Stimulated activated CD4-positive, alpha-beta T cell treated with anti-CD3 and anti-CD28 coated beads, Interleukin-1b, Interleukin-23, amount 100 ng/mL, for 24 hours (primary cell): ENCODE results near the gene TBL3.
"Not testable (repeated sequence)": the region's sequence is repeated elsewhere in the genome, so short reads cannot be mapped to it uniquely, and the experiment has no call there.

Experiments used
- DNase-seq, 4 experiments: peaks; one replicate each; pipeline ENCODE4 v3.0.0-alpha.2; 2020; ENCODE audit warnings: low read depth in 4 of 4, low spot score in 1 of 4

Gene TBL3

DNA sequence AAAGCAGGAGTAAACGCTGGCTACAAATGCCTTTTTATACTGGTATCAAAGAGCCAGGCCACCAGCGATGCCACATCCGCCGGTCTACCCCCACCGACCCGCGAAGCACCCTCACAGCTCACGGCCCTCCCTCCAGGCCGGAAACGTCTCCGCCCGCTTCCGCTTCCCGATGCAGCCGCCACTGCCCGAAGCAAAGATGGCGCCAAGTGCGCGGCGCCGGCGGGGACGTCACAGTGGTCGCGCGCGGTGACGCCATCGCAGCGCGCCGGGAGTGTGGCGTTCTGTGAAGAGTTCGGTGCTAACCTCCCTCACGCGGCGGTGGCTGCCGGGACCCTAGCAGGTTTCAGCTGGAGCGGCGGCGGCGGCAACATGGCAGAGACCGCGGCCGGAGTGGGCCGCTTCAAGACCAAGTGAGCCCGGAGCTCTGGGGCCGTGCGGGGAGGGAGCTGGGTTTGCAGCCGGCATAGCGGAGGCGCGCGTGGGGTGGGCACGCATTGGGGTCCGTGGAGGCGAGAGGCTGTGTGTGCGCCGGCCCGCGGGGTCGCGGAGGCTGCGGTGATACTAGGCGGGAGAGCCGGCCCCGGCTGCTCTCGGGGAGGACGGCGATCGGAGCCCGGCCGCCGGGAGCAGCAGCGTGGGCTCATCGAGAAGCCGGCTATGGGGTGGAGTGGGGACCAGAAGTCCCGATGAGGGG, at the start of gene TBL3:
Gene TBL3, plus strand, starts transcription at position 258 of the 694 bp plus-strand sequence. Its CDS starts 112 bp downstream, at position 370.
- peak; percentile 84 to 94 (median 92) for DNase-seq

DNA sequence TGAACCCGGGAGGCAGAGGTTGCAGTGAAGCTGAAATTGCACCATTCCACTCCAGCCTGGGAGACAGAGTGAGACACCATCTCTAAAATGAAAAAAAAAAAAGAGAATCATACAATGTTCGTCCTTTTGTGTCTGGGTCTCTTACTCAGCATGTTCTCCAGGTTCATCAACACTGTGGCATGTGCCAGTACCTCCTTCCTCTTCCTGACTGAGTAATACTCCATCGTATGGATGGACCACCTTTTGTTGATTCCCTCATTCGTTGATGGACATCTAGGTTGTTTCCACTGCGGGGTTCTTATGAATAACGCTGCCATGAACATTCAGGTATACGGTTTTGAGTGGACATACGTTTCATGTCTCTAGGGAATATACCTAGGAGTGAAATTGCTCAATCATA, 49.5 kb upstream of the TBL3 start:
- no peak for DNase-seq

DNA sequence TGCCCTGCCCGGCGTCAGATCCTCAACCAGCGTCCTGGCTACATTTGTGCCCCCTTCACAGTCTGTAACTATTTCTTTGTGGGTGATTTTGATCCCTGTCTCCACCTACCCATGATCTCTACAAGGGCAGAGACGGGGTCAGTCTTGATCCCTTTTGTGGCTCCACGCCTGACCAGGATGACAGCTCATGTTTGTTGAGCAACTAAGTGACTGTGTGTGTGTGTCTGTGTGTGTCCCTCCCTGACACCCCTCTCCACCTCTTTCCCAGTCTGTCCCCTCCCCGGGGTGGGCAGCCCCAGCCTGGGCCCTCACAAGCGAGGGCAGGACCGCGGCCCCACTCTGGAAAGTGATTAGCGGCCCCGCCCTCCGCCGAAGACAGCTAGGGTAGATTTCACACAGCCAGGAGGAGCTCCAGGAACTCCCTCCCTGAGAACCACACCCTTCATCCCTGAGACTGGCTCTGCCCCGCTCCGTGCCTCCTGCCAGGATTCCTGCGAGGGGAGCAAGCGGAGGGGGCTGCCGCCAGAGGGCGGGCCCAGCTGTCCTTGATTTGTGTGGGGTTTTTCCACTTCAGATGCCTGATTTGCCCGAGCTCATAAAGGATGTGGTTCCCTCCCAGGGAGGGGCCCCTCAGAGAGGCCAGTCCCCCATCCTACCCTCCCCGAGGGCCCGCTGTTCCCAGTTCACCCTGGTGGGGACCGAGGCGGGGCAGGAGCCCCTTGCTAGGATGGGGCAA, 48.4 kb upstream of the TBL3 start:
- DNase-seq, result no peak

DNA sequence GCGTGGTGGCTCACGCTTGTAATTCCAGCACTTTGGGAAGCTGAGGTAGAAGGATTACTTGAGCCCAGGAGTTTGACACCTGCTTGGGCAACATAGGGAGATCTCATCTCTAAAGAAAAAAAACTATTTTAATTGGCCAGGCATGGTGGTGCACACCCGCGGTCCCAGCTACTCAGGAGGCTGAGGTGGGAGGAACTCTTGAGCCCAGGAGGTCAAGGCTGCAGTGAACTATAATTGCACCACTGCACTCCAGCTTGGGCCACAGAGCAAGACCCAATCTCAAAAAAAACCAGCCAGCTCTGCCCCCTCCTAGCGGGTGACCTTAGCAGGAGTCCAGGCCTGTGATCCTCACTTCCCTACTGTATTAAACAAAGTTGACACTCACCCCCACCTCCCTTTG, 47.8 kb upstream of the TBL3 start:
- no peak for DNase-seq

DNA sequence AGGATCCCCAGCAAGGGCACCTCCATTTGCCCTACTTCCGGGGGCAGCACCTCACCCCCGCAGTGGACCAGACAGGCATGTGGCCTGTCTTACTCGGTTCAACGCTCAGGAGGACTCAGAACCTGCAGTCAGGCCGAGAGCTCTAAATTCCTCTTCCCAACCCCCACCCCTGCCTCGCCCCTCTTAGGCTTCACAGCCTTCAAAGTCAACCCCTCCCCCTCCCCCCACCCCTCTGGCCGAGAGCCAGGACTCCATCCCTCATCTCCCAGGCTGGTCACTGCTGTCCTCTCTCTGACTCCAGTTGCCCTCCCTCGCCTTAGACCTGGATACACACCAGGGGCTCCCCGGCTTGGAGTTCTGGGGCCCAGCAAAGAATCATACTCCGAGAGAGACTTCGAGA, 45.6 kb upstream of the TBL3 start:
- no peak for DNase-seq

DNA sequence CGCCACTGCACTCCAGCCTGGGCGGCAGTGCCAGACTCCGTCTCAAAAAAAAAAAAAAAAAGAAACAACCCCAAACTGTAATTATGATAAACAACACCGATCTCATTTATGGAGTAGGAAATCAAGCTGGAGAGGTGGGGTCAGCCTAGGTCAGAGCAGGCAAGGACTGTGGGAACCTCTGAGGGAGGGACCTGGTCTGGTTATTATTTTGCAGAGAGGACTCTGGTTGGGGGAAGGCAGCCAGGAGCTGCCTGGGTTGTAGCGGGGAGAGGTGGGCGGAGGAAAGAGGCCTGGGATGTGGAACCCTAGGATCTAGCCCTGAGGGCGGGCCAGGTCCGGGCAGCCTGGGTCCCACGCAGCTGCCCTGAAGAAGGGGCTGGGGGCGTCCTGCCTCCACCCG, 42.7 kb upstream of the TBL3 start:
- DNase-seq, result no peak

DNA sequence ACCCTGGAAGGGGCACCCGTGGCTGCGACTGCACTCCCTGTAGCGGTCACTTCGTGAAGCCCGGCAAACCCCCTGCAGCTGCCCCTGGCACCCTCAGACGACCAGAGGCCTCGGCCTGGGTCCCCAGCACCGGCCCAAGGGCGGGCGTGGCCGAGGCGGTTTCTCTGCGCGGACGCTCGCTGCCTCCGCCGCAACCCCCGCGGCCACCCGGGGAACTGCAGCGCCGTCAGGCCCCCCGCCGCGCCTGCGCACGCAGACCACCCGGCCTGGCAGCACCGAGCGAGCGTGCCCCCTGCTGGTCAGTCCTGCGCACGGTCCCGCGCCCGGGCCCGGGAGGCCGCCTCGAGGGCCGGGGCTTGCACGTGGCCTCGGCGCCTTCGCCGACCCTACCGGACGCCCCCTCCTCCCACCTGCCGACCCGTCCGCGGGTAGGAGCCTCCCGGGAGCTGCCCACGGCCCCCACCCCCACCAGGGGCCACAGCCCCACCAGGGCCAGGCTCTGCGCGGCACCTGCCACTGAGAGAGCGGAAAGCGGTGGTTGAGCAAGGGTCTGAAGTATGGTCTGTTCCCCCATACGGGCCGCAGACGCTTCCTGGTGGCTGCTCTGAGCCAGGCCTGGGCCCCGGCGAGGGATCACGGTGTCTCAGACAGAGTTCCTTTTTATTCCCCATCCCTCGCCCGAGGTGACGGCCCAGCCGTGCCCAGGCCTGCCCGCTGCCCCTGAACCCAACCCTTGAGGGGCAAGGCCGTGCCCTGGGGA, 42.1 kb upstream of the TBL3 start:
- peak; percentile 88 to 97 (median 92) for DNase-seq

DNA sequence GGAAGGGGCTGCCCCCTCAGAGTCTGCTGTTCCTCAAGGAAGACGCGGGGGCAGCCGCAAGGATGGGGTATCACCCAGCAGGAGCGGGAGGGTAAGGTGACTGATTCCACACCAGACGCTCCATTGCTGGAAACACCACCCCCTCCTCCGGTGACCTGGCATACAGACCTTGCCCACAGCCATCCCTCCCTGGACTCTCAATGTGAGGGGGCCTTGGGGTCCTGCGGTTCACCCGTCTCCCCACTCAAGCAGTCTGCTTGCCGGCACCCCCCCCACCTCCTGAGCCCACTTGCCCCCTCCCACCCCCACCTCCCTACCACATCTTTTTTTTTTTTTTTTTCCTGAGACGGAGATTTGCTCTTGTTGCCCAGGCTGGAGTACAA, 41.5 kb upstream of the TBL3 start:
- DNase-seq, result no peak

DNA sequence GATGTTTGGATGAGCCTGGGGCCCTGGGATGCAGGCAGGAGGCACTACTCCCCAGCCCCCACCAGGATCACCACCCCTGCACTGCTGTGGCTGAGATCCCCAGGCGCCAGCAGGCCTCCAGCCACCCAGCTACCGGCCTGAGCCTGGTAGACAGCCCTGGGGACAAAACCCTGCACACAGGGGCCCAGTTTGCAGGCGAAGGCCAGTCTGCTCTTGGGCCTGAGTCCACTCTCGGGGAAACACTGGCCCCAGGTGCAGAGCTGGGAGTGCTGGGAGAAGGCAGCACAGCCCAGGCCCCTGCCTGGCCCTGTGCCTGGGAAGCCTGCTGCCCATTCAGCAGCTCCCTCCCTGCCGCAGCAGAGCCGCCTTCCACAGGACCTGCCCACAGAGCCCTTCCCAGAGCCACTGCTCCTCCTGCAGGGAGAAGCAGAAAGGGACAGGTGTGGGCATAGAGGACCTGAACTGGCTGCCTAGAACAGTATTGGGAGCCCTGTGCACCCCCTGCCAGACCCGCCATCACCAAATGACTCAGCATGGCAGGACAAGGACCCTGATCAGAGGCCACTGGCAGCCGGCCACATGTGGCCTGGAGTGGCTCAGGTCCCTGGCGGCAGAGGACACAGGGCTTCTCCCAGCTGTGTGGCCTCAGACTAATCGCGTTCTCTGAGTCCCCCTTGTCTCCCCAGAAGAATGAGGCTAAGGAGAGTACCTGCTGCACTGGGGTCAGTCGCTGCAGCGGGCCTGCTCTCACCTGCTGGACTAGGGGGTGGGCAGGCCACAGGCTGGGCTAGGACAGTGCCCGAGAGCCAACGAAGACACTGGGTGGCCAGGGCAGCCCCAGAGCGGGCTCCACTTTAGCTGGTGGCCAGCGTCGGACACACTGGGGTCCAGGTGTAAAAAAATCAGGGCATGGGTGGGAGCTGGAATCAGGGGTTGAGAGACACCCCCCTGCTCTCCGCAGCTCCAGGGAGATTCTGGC, 39.5 kb upstream of the TBL3 start:
- no peak for DNase-seq

DNA sequence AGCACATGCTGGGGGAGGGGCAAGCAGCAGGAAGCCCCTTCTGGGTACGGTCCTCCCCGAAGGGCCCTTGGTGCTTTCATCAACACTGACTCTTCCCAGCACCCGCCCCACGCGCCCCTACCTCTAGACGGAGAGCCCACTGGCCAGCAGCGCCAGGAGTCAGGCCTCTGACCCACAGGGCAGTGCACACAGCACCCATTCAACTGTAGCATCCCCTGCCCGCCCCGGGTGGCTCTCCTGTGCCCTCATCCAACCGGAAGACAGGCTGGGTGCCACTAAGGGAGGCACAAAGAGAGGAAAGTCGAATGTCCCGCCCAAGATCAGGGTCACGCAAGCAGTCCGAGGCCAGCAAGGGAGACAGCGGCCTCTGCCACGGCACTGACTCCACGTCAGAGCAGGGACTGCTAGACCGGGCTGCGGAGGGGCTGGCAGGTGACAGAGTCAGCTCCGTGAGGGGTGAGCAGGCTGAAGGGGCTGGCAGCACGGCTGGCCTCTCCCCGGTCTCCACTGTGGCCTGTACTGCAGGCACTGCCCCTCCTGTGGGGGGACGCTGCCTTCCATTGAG, 38.7 kb upstream of the TBL3 start:
- no peak for DNase-seq

DNA sequence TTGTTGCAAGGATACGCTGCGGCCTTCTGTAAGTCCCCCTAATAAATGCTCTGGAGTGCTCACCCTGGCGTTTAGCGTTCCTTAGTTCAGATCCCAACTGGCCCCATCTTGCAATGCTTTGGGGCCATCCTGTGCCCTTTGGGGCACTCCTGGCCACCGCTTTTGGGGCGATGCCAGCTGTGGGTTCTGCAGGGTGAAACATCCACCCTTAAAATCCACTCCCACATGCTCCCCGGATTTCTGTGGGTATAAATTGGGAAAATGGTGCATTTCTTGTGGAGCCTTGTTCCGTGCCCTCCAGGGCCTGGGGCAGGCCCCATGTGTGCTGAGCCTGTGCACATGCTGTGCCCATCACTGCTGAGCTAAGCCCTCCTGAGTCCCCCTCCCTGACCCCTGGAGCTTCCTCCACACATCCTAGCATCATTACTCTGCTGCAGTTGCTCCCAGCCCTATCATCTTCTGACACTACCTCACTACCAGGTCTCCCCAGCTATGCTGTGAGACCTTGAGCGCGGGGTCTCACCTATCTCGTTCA, 34.8 kb upstream of the TBL3 start:
- DNase-seq, result no peak

DNA sequence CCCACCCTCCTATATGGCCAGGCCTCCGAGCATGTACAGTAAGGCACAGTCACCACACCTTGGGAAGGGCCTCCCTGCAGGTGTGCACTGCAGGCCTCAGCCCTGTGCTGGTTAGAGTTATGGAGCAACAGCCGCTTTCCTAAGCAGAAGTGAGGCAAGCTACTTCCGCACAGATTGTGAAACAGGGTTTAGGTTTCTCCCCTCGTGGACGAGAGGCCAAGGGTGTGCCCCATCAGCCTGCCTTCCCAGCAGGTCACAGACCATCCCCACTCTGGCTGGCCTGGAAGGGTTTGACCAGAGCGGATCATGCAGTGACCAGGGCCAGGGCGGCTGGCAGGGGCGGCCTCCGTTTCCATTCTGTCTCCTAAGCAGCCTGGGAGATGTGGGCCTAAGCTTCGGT, 33.5 kb upstream of the TBL3 start:
- DNase-seq, result no peak

DNA sequence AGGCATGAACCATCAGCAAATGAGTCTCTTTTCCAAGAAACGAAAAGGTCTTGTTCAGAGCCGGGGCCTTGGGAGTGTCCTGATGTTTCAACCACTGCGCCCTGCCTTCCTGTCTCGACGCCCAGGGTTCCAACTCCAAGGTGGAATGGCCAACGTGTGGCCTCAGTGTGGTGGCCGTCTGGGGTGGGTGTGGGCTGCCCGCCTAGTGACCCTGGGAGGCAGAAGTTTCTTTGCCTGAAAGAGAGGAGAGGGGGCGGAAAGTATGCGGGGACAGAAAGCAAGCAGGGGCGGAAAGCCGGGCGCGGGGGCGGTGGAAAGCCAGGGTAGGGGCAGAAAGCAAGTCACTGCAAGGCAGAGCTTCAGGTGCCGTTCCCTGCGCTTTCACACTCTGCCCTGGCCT, 32.9 kb upstream of the TBL3 start:
- DNase-seq, result no peak

DNA sequence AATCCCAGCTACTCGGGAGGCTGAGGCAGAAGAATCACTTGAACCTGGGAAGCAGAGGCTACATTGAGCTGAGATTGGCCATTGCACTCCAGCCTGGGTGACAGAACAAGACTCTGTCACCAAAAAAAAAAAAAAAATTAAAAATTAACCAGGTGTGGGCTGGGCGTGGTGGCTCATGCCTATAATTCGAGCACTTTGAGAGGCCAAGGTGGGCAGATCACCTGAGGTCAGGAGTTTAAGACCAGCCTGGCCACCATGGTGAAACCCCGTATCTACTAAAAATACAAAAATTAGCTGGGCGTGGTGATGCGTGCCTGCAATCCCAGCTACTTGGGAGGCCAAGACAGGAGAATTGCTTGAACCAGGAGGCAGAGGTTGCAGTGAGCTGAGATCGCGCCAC, 32.0 kb upstream of the TBL3 start:
- not testable (repeated sequence) for DNase-seq

DNA sequence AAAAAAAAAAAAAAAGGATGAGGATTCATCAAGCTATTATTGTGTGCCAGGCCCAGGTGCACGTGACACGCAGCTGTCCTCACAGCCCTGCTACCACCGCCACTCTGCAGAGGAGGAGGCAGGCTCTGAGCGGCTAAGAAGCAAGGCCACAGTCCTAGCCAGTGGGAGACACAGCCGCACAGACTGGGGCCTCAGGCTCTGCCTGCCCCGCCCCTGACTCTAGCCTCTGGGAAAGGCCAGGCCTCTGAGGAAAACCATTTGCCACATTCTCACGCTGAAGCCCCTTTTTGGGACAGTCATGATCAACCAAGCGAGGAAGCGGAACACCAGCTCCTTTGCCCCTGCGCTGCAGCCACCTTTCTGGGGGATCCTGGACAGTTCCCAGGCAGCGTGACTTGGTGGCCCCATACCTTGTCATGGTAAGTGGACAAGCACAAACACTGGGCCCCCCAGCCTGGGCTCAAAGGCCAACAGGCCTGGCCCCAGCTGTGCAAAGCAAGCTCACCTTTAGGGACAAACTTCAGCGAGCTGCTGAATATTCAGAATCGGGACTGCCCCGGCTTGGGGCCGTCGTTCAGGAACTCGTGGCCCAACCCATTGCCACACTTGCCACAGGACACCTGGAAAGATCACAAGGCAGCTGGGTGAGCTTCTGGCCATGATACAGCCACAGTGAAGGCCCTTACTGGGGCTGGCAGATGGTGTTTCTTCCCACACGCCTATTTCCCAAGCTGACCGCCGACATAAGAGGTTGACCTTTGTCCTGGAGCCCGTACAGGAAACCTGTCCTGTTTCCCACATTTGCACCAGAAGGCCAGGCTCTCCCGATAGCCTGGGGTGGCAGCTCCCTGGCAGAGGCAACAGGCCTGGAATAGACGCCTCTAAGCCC, 31.3 kb upstream of the TBL3 start:
- no peak for DNase-seq

DNA sequence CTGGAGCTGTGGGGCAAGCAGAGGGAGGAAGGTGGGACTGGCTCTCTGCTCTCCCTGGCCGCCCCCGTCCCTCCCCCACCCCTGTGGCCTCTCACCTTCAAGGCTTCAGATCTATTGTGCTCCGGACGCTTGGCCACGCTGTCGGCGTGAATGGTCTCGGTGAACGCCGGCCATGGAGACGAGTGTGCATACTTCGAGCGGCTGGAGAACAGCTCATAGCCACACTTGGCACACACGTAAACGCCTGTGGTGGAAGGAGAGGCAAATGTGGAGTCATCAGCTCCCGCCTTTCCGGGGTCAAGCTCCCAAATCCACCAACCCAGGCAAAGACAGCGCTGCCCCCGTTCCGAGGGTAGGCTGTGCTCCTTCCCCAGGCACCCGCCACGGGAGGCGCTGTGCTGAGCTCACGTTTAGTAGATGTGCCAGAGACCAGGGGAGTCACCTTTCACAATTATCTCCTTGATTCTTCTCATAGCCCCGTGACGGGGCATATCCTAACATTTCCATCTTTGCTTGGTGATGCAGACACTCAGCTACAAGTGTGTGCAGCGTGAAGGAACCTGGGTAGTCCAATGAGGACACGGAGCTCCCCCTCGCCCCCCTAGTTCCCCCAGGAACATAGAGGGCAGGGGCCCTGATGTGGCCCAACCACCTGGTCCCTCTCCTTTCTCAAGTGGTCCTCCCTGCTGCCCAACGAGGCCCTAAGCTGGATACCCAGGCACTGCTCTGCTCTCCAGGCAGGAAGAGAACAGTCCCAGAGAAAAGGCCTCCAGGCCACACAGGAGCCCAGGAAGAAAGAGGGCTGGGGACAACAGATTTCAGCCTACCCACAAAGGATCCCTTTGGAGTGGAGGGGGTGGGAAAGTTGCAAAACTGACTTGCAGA, 30.4 kb upstream of the TBL3 start:
- DNase-seq, result no peak

DNA sequence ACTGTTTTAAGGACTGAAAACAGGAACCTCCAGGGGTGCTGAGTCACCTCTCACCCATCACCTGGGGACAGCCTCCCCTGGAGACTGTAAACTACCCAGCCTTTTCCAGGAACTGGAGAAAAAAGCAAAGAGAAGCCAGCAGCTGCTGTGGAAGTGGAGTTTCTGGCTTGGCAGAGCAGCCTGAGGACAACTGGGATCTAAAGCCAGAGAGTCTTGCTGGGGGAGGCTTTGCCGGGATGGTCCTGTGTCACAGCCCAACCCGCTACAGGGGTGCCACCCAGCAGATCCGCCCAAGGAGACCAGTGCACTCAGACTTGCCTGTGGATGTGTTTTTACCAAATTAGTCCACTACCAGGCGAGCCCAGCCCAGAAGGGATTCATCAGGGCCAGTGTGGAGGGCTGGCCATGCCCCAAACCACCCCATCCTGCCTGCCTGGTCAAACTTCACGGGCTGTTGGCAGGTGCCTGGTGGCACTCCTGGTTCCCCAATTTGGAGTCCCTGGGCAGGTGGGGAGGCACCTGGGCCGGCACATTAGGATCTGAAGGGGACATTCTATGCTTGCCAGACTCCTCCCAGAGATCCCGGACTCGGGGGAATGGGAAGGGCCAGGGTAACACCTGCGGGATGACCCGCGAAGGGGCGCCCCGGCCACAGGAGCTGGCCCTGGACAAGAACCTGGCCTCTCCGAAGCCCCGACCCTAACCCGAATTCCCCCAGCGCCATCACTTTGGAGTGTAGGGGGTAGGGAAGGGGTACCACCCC, 29.6 kb upstream of the TBL3 start:
- no peak for DNase-seq
